HG03135 (cell line): ENCODE measurements around the gene EZH2.

Experiments used
- ATAC-seq: cut with Tn5 transposase; IDR thresholded peaks from one replicate; pipeline ENCODE4 v1.9.1; 2021; ENCODE audit warnings: mild to moderate bottlenecking, moderate library complexity; ENCODE audit not compliant: unreplicated experiment

EZH2 gene

GRCh38 chr7:148811892-148812291 is 72.2 kb downstream of the EZH2 start:
- no peak for ATAC-seq

GRCh38 chr7:148809856-148810255 is 74.2 kb downstream of the EZH2 start:
- no peak for ATAC-seq

GRCh38 chr7:148807436-148807835 is 76.7 kb downstream of the EZH2 start:
- ATAC-seq, result no peak

- ATAC-seq, result no peak
These were observed 77.9 kb downstream of the EZH2 start for GRCh38 chr7:148806187-148806586.

- no peak for ATAC-seq
These were observed 79.5 kb downstream of the EZH2 start for GRCh38 chr7:148804343-148805235.

- no peak for ATAC-seq
These were observed 81.0 kb downstream of the EZH2 start for GRCh38 chr7:148803094-148803493.

- ATAC-seq, result no peak
These were observed 82.0 kb downstream of the EZH2 start for GRCh38 chr7:148802101-148802493.

- no peak for ATAC-seq
These were observed 83.4 kb downstream of the EZH2 start for GRCh38 chr7:148800677-148801076.

- ATAC-seq, result no peak
These were observed 84.1 kb downstream of the EZH2 start for GRCh38 chr7:148799893-148800555.

GRCh38 chr7:148796841-148797240 is 87.2 kb downstream of the EZH2 start:
- no peak for ATAC-seq

- ATAC-seq, result no peak
These were observed 89.6 kb downstream of the EZH2 start for GRCh38 chr7:148794476-148794875.

- no peak for ATAC-seq
These were observed 90.5 kb downstream of the EZH2 start for GRCh38 chr7:148793590-148793989.

- ATAC-seq, result no peak
These were observed 92.5 kb downstream of the EZH2 start for GRCh38 chr7:148791546-148791945.

GRCh38 chr7:148790850-148791249 is 93.2 kb downstream of the EZH2 start:
- no peak for ATAC-seq

- no peak for ATAC-seq
These were observed 93.9 kb downstream of the EZH2 start for GRCh38 chr7:148790131-148790726.

- no peak for ATAC-seq
These were observed 94.9 kb downstream of the EZH2 start for GRCh38 chr7:148789220-148789619.

- ATAC-seq, result no peak
These were observed 96.4 kb downstream of the EZH2 start for GRCh38 chr7:148787571-148788295.

- ATAC-seq, result no peak
These were observed 100.1 kb downstream of the EZH2 start for GRCh38 chr7:148783801-148784527.

GRCh38 chr7:148782757-148783456 is 101.2 kb downstream of the EZH2 start:
- ATAC-seq, result no peak

GRCh38 chr7:148774471-148774870 is 109.6 kb downstream of the EZH2 start:
- ATAC-seq, result no peak
